Activated naive CD4-positive, alpha-beta T cell treated with anti-CD3 and anti-CD28 coated beads, Interleukin-2, amount 10 ng/mL, durations not matched to agents 5 hours and 36 hours (primary cell): ENCODE results near the gene CYB5B. TPM values are rescaled to one million over a fixed set of nuclear protein-coding genes. Genes with fewer than 3 reads are reported as not detected.

Experiments
- total RNA-seq, 2 experiments: library from RNA; stranded (reverse); gene quantifications; one replicate each; pipeline ENCODE4 v1.2.3, GENCODE V29; 2021

CYB5B gene, protein sequence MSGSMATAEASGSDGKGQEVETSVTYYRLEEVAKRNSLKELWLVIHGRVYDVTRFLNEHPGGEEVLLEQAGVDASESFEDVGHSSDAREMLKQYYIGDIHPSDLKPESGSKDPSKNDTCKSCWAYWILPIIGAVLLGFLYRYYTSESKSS
- total RNA-seq: 100 to 1,000 TPM; 130 to 137 TPM

GRCh38 chr16:69424053-69424934 is at the start of gene CYB5B:
TSS of gene CYB5B (plus strand) at chr16:69424619. CDS start at chr16:69424684, 65 bp downstream.

Other genes starting within 250 kb of the CYB5B start
- gene SNTB2, start 237.5 kb upstream of the CYB5B start, total RNA-seq: 10 to 100 TPM; 17.4 to 18.2 TPM
- 10 to 100 TPM; 31.8 to 33.2 TPM for gene VPS4A, start 113.3 kb upstream of the CYB5B start, total RNA-seq
- 10 to 100 TPM; 10.6 to 11.6 TPM for gene PDF, start 94.0 kb upstream of the CYB5B start, total RNA-seq
- gene COG8, start 85.1 kb upstream of the CYB5B start, total RNA-seq: 10 to 100 TPM; 34.8 to 35.1 TPM
- gene NIP7, start 84.8 kb upstream of the CYB5B start, total RNA-seq: 10 to 100 TPM; 33.9 to 35.4 TPM
- 1 to 10 TPM; 2.3 to 2.9 TPM for gene TMED6, start 72.8 kb upstream of the CYB5B start, total RNA-seq
- 10 to 100 TPM; 36.5 to 42.4 TPM for gene TERF2, start 38.6 kb upstream of the CYB5B start, total RNA-seq
- 10 to 100 TPM; 17.6 to 17.8 TPM for gene NFAT5, start 141.3 kb downstream of the CYB5B start, total RNA-seq